Measurements from ENCODE around the gene KIF1B.
A peak's percentile ranks its signal among the peaks of the same experiment; 100 is the strongest.
"Not testable (repeated sequence)": the region's sequence is repeated elsewhere in the genome, so short reads cannot be mapped to it uniquely, and the experiment has no call there.

KIF1B gene

DNA sequence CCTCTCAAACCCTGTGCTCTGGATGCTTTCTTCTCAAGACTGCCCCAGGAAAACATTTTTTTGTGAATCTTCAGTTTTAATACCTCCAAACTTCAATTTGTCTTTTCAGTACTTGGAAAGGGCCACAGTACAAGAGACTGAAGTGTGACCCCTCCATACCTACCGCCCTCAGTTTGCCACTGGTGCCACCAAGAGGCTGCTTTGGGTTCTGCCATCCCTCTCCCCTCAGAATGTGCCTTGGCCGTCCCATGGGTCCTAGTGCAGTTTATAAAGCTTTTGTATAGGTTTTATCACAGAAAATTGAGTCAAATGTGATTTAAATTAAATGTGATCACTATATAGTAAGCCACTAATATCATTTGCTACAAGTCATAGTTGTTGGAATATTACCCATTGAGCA, 127.7 kb downstream of the KIF1B start:
- Histone ChIP-seq H3K27me3 (ENCODE audit: control insufficient read depth, insufficient read depth, low read length) (no peaks in the 10 kb centered on the region), H3K9ac (ENCODE audit: low read length) (no peak overlapping the region), H3K4me3 (ENCODE audit: low read length) (no peak overlapping the region), H3K27ac (ENCODE audit: low read depth, low read length) (no peak overlapping the region), H3K36me3 (ENCODE audit: control insufficient read depth, insufficient read depth, low read length) (peaks cover 13% of the 10 kb centered on the region), H3K4me1 (ENCODE audit: control insufficient read depth, insufficient read depth, low read length) (no peaks in the 10 kb centered on the region)

DNA sequence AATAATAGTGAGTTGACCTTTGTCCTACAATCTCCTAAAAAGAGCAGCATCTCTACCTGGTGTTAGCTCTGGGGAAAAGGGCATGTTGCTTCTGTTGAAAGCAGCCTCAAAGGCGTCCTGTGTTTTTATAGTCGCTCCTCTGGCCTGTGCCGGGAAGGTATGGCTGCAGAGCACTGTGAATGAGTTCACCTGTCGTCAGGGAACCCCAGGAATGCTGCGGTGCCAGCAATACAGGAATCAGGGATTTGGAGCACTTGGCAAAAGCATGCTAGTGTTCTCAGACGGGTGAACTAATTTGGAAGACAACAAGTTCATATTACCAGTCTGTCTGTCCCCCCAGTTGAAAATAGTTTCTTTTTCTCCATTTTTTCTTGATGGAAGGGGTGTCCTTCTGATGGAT, 128.2 kb downstream of the KIF1B start:
- peaks cover 13% of the 10 kb centered on the region for H3K36me3 ChIP-seq (ENCODE audit: control insufficient read depth, insufficient read depth, low read length)

GRCh38 chr1:10339036-10339567, 128.7 kb downstream of the KIF1B start:
- Histone ChIP-seq H3K27me3 (ENCODE audit: control insufficient read depth, insufficient read depth, low read length) (no peaks in the 10 kb centered on the region), H3K4me1 (ENCODE audit: control insufficient read depth, insufficient read depth, low read length) (no peaks in the 10 kb centered on the region), H3K4me3 (ENCODE audit: low read length) (no peak overlapping the region), H3K36me3 (ENCODE audit: control insufficient read depth, insufficient read depth, low read length) (peaks cover 13% of the 10 kb centered on the region), H3K27ac (ENCODE audit: low read depth, low read length) (no peak overlapping the region), H3K9ac (ENCODE audit: low read length) (no peak overlapping the region)

More for the DNA sequence above, 128.2 kb downstream of the KIF1B start:
- no peaks in the 10 kb centered on the region for H3K27me3 ChIP-seq (ENCODE audit: control insufficient read depth, insufficient read depth, low read length)
- no peak overlapping the region for H3K4me3 ChIP-seq (ENCODE audit: low read length)
- no peak overlapping the region for H3K27ac ChIP-seq (ENCODE audit: low read depth, low read length)
- H3K4me1 ChIP-seq (ENCODE audit: control insufficient read depth, insufficient read depth, low read length), result no peaks in the 10 kb centered on the region
- no peak overlapping the region for H3K9ac ChIP-seq (ENCODE audit: low read length)

GRCh38 chr1:10339815-10340214, 129.4 kb downstream of the KIF1B start:
- H3K9ac ChIP-seq (ENCODE audit: low read length), result no peak overlapping the region
- peaks cover 13% of the 10 kb centered on the region for H3K36me3 ChIP-seq (ENCODE audit: control insufficient read depth, insufficient read depth, low read length)
- no peaks in the 10 kb centered on the region for H3K27me3 ChIP-seq (ENCODE audit: control insufficient read depth, insufficient read depth, low read length)
- H3K27ac ChIP-seq (ENCODE audit: low read depth, low read length), result no peak overlapping the region
- H3K4me1 ChIP-seq (ENCODE audit: control insufficient read depth, insufficient read depth, low read length), result no peaks in the 10 kb centered on the region
- H3K4me3 ChIP-seq (ENCODE audit: low read length), result no peak overlapping the region

- Histone ChIP-seq H3K4me1 (ENCODE audit: control insufficient read depth, insufficient read depth, low read length) (no peaks in the 10 kb centered on the region), H3K36me3 (ENCODE audit: control insufficient read depth, insufficient read depth, low read length) (peaks cover 8% of the 10 kb centered on the region), H3K4me3 (ENCODE audit: low read length) (no peak overlapping the region), H3K27ac (ENCODE audit: low read depth, low read length) (no peak overlapping the region), H3K9ac (ENCODE audit: low read length) (no peak overlapping the region), H3K27me3 (ENCODE audit: control insufficient read depth, insufficient read depth, low read length) (no peaks in the 10 kb centered on the region)
These were observed 130.7 kb downstream of the KIF1B start for GRCh38 chr1:10340930-10341590.

GRCh38 chr1:10347109-10347508, 136.7 kb downstream of the KIF1B start:
- Histone ChIP-seq H3K36me3 (ENCODE audit: control insufficient read depth, insufficient read depth, low read length) (peaks cover 19% of the 10 kb centered on the region), H3K27ac (ENCODE audit: low read depth, low read length) (no peak overlapping the region), H3K9ac (ENCODE audit: low read length) (no peak overlapping the region), H3K27me3 (ENCODE audit: control insufficient read depth, insufficient read depth, low read length) (no peaks in the 10 kb centered on the region), H3K4me1 (ENCODE audit: control insufficient read depth, insufficient read depth, low read length) (no peaks in the 10 kb centered on the region), H3K4me3 (ENCODE audit: low read length) (no peak overlapping the region)

DNA sequence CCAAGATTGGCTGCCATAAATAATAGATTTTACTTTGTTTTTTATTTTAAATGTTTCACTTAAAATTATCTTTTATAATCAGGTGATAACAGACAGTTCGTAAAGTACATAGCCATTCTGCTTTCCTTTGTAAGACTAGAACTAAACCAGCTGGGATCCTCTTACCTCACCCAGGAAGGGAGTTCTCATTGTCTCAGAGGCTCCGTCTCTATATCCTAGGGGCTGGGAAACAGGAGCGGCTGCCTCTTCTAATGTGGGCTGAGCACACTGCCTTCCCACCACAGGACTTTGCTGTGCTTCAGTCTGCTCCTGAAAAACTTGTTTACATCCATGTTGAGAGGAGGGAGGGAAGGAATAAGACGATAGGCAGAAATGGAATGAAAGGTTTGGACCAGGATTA, 142.9 kb downstream of the KIF1B start:
- no peaks in the 10 kb centered on the region for H3K4me1 ChIP-seq (ENCODE audit: control insufficient read depth, insufficient read depth, low read length)
- no peak overlapping the region for H3K4me3 ChIP-seq (ENCODE audit: low read length)
- no peak overlapping the region for H3K9ac ChIP-seq (ENCODE audit: low read length)
- no peaks in the 10 kb centered on the region for H3K27me3 ChIP-seq (ENCODE audit: control insufficient read depth, insufficient read depth, low read length)
- peaks cover 16% of the 10 kb centered on the region for H3K36me3 ChIP-seq (ENCODE audit: control insufficient read depth, insufficient read depth, low read length)
- H3K27ac ChIP-seq (ENCODE audit: low read depth, low read length), result no peak overlapping the region

DNA sequence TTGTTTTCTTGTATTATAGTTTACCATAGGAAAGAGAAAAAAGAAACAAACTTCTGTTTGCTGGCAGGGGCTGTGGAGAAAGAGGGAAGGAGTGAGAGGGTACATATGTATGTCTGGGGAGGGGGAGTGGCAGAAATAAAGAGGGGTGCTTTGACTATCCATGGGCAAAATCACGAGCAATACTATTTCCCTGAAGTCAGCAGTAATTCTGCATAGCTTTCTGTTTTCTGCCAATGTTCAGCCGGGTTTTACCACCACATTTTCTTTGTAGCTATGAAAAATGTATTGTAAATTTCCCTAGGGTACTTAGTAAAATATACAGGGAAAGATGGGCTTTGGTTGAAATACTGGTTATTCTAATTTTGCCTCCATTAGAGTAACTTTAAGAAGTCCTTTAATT, 143.3 kb downstream of the KIF1B start:
- H3K27ac ChIP-seq (ENCODE audit: low read depth, low read length), result no peak overlapping the region
- H3K9ac ChIP-seq (ENCODE audit: low read length), result no peak overlapping the region
- H3K27me3 ChIP-seq (ENCODE audit: control insufficient read depth, insufficient read depth, low read length), result no peaks in the 10 kb centered on the region
- H3K4me1 ChIP-seq (ENCODE audit: control insufficient read depth, insufficient read depth, low read length), result no peaks in the 10 kb centered on the region
- no peak overlapping the region for H3K4me3 ChIP-seq (ENCODE audit: low read length)
- H3K36me3 ChIP-seq (ENCODE audit: control insufficient read depth, insufficient read depth, low read length), result peaks cover 12% of the 10 kb centered on the region

DNA sequence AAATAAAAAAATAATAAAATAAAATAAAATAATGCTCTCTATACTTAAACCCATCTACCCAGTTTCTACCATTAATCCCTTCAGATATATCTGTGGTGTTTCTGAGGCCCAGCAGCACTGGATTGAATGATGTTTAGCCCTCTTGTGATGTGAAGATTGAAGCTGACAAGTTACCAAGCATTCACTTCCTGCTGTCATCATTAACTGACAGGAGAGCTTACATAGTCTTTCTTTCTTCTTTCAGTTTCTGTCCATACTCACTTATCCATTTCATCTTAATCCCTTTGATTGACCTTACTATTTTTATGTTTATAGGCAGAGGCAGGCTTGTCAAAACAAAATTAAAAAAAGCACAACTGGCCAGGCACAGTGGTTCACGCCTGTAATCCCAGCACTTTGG, 149.7 kb downstream of the KIF1B start:
- H3K9ac ChIP-seq (ENCODE audit: low read length), result no peak overlapping the region
- H3K4me1 ChIP-seq (ENCODE audit: control insufficient read depth, insufficient read depth, low read length), result no peaks in the 10 kb centered on the region
- no peaks in the 10 kb centered on the region for H3K27me3 ChIP-seq (ENCODE audit: control insufficient read depth, insufficient read depth, low read length)
- H3K36me3 ChIP-seq (ENCODE audit: control insufficient read depth, insufficient read depth, low read length), result peaks cover 12% of the 10 kb centered on the region
- no peak overlapping the region for H3K27ac ChIP-seq (ENCODE audit: low read depth, low read length)
- H3K4me3 ChIP-seq (ENCODE audit: low read length), result no peak overlapping the region

- no peaks in the 10 kb centered on the region for H3K4me1 ChIP-seq (ENCODE audit: control insufficient read depth, insufficient read depth, low read length)
- H3K9ac ChIP-seq (ENCODE audit: low read length), result no peak overlapping the region
- H3K36me3 ChIP-seq (ENCODE audit: control insufficient read depth, insufficient read depth, low read length), result peaks cover 20% of the 10 kb centered on the region
- H3K4me3 ChIP-seq (ENCODE audit: low read length), result no peak overlapping the region
- H3K27me3 ChIP-seq (ENCODE audit: control insufficient read depth, insufficient read depth, low read length), result no peaks in the 10 kb centered on the region
- H3K27ac ChIP-seq (ENCODE audit: low read depth, low read length), result no peak overlapping the region
These were observed 151.1 kb downstream of the KIF1B start for GRCh38 chr1:10361515-10361914.

GRCh38 chr1:10368194-10368593, 157.8 kb downstream of the KIF1B start:
- H3K36me3 ChIP-seq (ENCODE audit: control insufficient read depth, insufficient read depth, low read length), result peaks cover 26% of the 10 kb centered on the region

DNA sequence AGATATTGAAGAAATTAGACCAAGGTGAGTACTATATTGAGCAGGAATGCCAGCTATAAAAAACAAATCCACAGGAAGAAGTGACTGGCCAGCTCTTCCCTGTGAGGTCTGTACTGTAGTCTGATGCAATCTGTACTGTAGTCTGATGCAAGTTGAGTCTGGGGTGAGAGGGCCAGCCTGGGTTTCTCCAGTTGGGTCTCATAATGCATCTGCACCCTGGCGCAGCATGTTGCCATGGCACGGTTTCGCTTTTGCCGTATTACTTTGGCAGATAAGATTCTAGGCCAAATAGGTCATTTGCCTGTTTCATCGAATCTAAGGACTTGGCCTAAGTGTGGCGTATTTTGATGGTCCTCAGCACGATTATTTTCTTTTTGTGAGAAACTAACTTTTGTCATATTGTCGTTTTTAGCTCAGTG, 164.1 kb downstream of the KIF1B start:
- Histone ChIP-seq H3K27ac (ENCODE audit: low read depth, low read length) (no peak overlapping the region), H3K4me3 (ENCODE audit: low read length) (no peak overlapping the region), H3K9ac (ENCODE audit: low read length) (no peak overlapping the region), H3K36me3 (ENCODE audit: control insufficient read depth, insufficient read depth, low read length) (peaks cover 21% of the 10 kb centered on the region), H3K4me1 (ENCODE audit: control insufficient read depth, insufficient read depth, low read length) (no peaks in the 10 kb centered on the region), H3K27me3 (ENCODE audit: control insufficient read depth, insufficient read depth, low read length) (no peaks in the 10 kb centered on the region)

More at GRCh38 chr1:10368194-10368593, 157.8 kb downstream of the KIF1B start:
- Histone ChIP-seq H3K27me3 (ENCODE audit: control insufficient read depth, insufficient read depth, low read length) (no peaks in the 10 kb centered on the region), H3K9ac (ENCODE audit: low read length) (no peak overlapping the region), H3K27ac (ENCODE audit: low read depth, low read length) (no peak overlapping the region), H3K4me1 (ENCODE audit: control insufficient read depth, insufficient read depth, low read length) (no peaks in the 10 kb centered on the region), H3K4me3 (ENCODE audit: low read length) (no peak overlapping the region)

DNA sequence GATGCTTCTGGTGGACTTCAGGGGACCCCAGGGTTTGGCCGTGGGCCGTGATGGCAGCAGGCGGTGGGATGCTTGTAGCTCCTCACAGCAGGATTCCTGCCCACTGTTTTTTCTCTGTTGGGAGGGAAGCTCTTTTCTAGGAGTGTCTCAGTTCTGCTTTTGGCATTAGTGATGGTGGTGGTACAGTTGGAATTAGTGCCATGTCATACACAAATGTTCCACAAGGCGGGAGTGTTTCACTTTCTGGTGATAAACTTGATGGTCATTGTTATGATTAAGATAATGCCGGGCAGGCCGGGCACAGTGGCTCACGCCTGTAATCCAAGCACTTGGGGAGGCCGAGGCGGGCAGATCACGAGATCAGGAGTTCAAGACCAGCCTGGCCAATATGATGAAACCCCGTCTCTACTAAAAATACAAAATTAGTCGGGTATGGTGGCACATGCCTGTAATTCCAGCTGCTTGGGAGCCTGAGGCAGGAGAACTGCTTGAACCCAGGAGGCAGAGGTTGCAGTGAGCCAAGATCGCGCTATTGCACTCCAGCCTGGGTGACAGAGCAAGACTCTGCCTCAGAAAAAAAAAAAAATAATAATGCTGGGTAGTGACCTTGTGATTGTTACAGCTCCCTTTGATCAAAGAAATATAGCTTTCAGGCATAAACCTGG, 167.1 kb downstream of the KIF1B start:
- peak overlapping the region; percentile 32 for H3K27ac ChIP-seq (ENCODE audit: low read depth, low read length)

More for the DNA sequence above, 167.1 kb downstream of the KIF1B start:
- not testable (repeated sequence) for H3K36me3 ChIP-seq (ENCODE audit: control insufficient read depth, insufficient read depth, low read length); H3K9ac ChIP-seq (ENCODE audit: low read length); H3K4me3 ChIP-seq (ENCODE audit: low read length); H3K4me1 ChIP-seq (ENCODE audit: control insufficient read depth, insufficient read depth, low read length); H3K27me3 ChIP-seq (ENCODE audit: control insufficient read depth, insufficient read depth, low read length)
